Hepatocyte (in vitro differentiated cells): ENCODE measurements around the gene FAM151B. TPM values are rescaled to one million over a fixed set of nuclear protein-coding genes. Genes with fewer than 3 reads are reported as not detected.
A peak's percentile ranks its signal among the peaks of the same experiment; 100 is the strongest.

Source experiments
- DNase-seq: peaks from one replicate; pipeline ENCODE4 v3.0.0-alpha.2; 2016; ENCODE audit warnings: low spot score
- H2AFZ ChIP-seq: fragments of 200-600 bp; sonication (generic); 2 replicates; pipeline ENCODE4 v1.6.0; 2016; ENCODE audit warnings: antibody characterized with exemption, mild to moderate bottlenecking
- H3K27ac ChIP-seq: fragments of 200-600 bp; sonication (generic); 2 replicates; pipeline ENCODE4 v1.5.1; 2016; ENCODE audit warnings: mild to moderate bottlenecking
- H3K27me3 ChIP-seq: fragments of 200-600 bp; sonication (generic); 2 replicates; pipeline ENCODE4 v1.6.1; 2016
- H3K36me3 ChIP-seq: fragments of 200-600 bp; sonication (generic); replicated peaks from 2 replicates; pipeline ENCODE4 v1.5.1; 2016; ENCODE audit warnings: low read depth; ENCODE audit not compliant: insufficient read depth
- H3K4me1 ChIP-seq: fragments of 200-600 bp; sonication (generic); 2 replicates; pipeline ENCODE4 v1.5.1; 2016; ENCODE audit warnings: mild to moderate bottlenecking, moderate library complexity; ENCODE audit not compliant: insufficient read depth
- H3K4me2 ChIP-seq: fragments of 200-600 bp; sonication (generic); 2 replicates; pipeline ENCODE4 v1.6.0; 2016
- H3K4me3 ChIP-seq: fragments of 200-600 bp; sonication (generic); 2 replicates; pipeline ENCODE4 v1.5.1; 2016; ENCODE audit warnings: mild to moderate bottlenecking
- H3K79me2 ChIP-seq: fragments of 200-600 bp; sonication (generic); 2 replicates; pipeline ENCODE4 v1.6.0; 2017; ENCODE audit warnings: mild to moderate bottlenecking
- H3K9me2 ChIP-seq: fragments of 200-600 bp; sonication (generic); replicated peaks from 2 replicates; pipeline ENCODE4 v1.6.0; 2017; ENCODE audit warnings: mild to moderate bottlenecking; ENCODE audit not compliant: insufficient read depth
- H3K9me3 ChIP-seq: fragments of 200-600 bp; sonication (generic); 2 replicates; pipeline ENCODE4 v1.5.1; 2016; ENCODE audit warnings: low read depth, mild to moderate bottlenecking
- H4K20me1 ChIP-seq: fragments of 200-600 bp; sonication (generic); 2 replicates; pipeline ENCODE4 v1.6.0; 2016; ENCODE audit warnings: mild to moderate bottlenecking; ENCODE audit not compliant: insufficient read depth, poor library complexity, severe bottlenecking
- CTCF ChIP-seq: fragments of 200-600 bp; sonication (generic); IDR thresholded peaks from 2 replicates; pipeline ENCODE4 v1.5.1; 2016; ENCODE audit warnings: antibody characterized with exemption, mild to moderate bottlenecking; ENCODE audit not compliant: poor library complexity
- EZH2 ChIP-seq: fragments of 200-600 bp; sonication (generic); IDR thresholded peaks from 2 replicates; pipeline ENCODE4 v1.6.1; 2016; ENCODE audit warnings: antibody characterized with exemption, mild to moderate bottlenecking, borderline replicate concordance
- EZH2phosphoT487 ChIP-seq: fragments of 200-600 bp; sonication (generic); IDR thresholded peaks from one replicate; pipeline ENCODE4 v1.6.1; 2018; ENCODE audit warnings: antibody characterized with exemption, mild to moderate bottlenecking, low read depth, moderate library complexity; ENCODE audit not compliant: unreplicated experiment, severe bottlenecking
- WGBS: methylation state at CpG from one replicate; pipeline ENCODE4 v1.1.6; 2016; ENCODE audit warnings: low lambda C conversion rate; ENCODE audit errors: missing lambda C conversion rate; 5-methylcytosine and 5-hydroxymethylcytosine counted together
- polyA plus RNA-seq: library from polyadenylated mRNA; unstranded; fragments of >200 nt; fragmentation: Nextera tagmentation; extraction: Ambion mirVana; gene quantifications from 2 replicates; pipeline ENCODE4 v1.2.1, GENCODE V29; 2016
- total RNA-seq: library from RNA; depleted of rRNA; stranded (reverse); fragments of >200 nt; gene quantifications from 2 replicates; pipeline ENCODE4 v1.2.3, GENCODE V29; 2014

Gene FAM151B
- total RNA-seq (2.7 and 5.3 TPM in 2 replicates), polyA plus RNA-seq (0.94 and 1.9 TPM in 2 replicates)

GRCh38 chr5:80487829-80488721, at the start of gene FAM151B:
FAM151B (plus strand) TSS chr5:80488100; CDS start chr5:80488124, 24 bp downstream.
- Histone ChIP-seq H3K4me3 (peak within 1 kb of the TSS; percentile 44), H3K4me1 (no peaks in the 10 kb centered on the region), H3K27me3 (no peaks in the 10 kb centered on the region), H3K27ac (peak within 1 kb of the TSS; percentile 78), H3K79me2 (no peaks in the 10 kb centered on the region), H3K9me2 (no peaks in the 10 kb centered on the region), H3K4me2 (peak within 1 kb of the TSS; percentile 81), H3K36me3 (no peaks in the 10 kb centered on the region), H3K9me3 (no peaks in the 10 kb centered on the region), H2AFZ (peak within 1 kb of the TSS; percentile 80), H4K20me1 (no peaks in the 10 kb centered on the region)
- under 1% methylated on average over 85 of the region's 85 CpGs for WGBS
- peak; percentile 96 for DNase-seq
- TF ChIP-seq CTCF (peak; percentile 46), EZH2phosphoT487 (no peak)

- TF ChIP-seq EZH2 (no peak), CTCF (no peak), EZH2phosphoT487 (no peak)
- H4K20me1 ChIP-seq = no peaks in the 10 kb centered on the region
- H3K4me2 ChIP-seq = no peak overlapping the region
- no peaks in the 10 kb centered on the region for H3K4me1 ChIP-seq
- peaks cover 18% of the 10 kb centered on the region for H3K36me3 ChIP-seq
- H2AFZ ChIP-seq = no peak overlapping the region
- H3K27ac ChIP-seq = no peak overlapping the region
- H3K4me3 ChIP-seq = no peak overlapping the region
- no peaks in the 10 kb centered on the region for H3K27me3 ChIP-seq
- H3K9me3 ChIP-seq = no peaks in the 10 kb centered on the region
- WGBS = 99% methylated on average over 4 of the region's 4 CpGs
- no peaks in the 10 kb centered on the region for H3K9me2 ChIP-seq
- H3K79me2 ChIP-seq = peaks cover 9% of the 10 kb centered on the region
- no peak for DNase-seq
Observed at GRCh38 chr5:80438739-80439138, 49.2 kb upstream of the FAM151B start.

- Histone ChIP-seq H3K27me3 (no peaks in the 10 kb centered on the region), H4K20me1 (no peaks in the 10 kb centered on the region), H3K4me2 (no peak overlapping the region), H3K9me3 (no peaks in the 10 kb centered on the region), H3K79me2 (peaks cover 9% of the 10 kb centered on the region), H3K4me1 (no peaks in the 10 kb centered on the region), H2AFZ (no peak overlapping the region), H3K27ac (no peak overlapping the region), H3K4me3 (no peak overlapping the region), H3K36me3 (peaks cover 18% of the 10 kb centered on the region), H3K9me2 (no peaks in the 10 kb centered on the region)
- TF ChIP-seq CTCF = no peak
- no peak for TF ChIP-seq EZH2phosphoT487
- TF ChIP-seq EZH2 = no peak
- DNase-seq = no peak
Observed at GRCh38 chr5:80439213-80439612, 48.7 kb upstream of the FAM151B start.
